ENCODE data around the gene PLAAT4. TPM values are rescaled to one million over a fixed set of nuclear protein-coding genes. Genes with fewer than 3 reads are reported as not detected.

Gene PLAAT4
- total and polyA plus RNA-seq, 2 of the 8 experiments (the other 6 are each of a cell fraction or from before 2014, with no cell fraction given) = 2.8 to 4.1 TPM

Other genes with a start within 250 kb of the PLAAT4 start
- gene SLC22A9, start 167.0 kb upstream of the PLAAT4 start, total RNA-seq (2021; fragmentation: NEBNext Ultra II Directional; extraction: Animal tissue kit (Norgen Biotek cat#: 25700)) = not detected in 2 replicates
- gene SLC22A9, start 167.0 kb upstream of the PLAAT4 start, polyA plus RNA-seq (2011; rRNA removed) = not detected in 2 replicates
- gene PLAAT5, start 45.6 kb upstream of the PLAAT4 start, total RNA-seq (2021; fragmentation: NEBNext Ultra II Directional; extraction: Animal tissue kit (Norgen Biotek cat#: 25700)) = 12.8 and 16.0 TPM in 2 replicates
- 11.4 and 18.7 TPM in 2 replicates for gene PLAAT5, start 45.6 kb upstream of the PLAAT4 start, polyA plus RNA-seq (2011; rRNA removed)
- gene LGALS12, start 30.7 kb upstream of the PLAAT4 start, total RNA-seq (2021; fragmentation: NEBNext Ultra II Directional; extraction: Animal tissue kit (Norgen Biotek cat#: 25700)) = 1.3 and 1.6 TPM in 2 replicates
- gene LGALS12, start 30.7 kb upstream of the PLAAT4 start, polyA plus RNA-seq (2011; rRNA removed) = 2.9 and 3.2 TPM in 2 replicates
- 0.61 TPM in 1 of 2 replicates, not detected in the other for gene PLAAT2, start 26.6 kb downstream of the PLAAT4 start, total RNA-seq (2021; fragmentation: NEBNext Ultra II Directional; extraction: Animal tissue kit (Norgen Biotek cat#: 25700))
- 0.39 and 0.42 TPM in 2 replicates for gene PLAAT2, start 26.6 kb downstream of the PLAAT4 start, polyA plus RNA-seq (2011; rRNA removed)
- gene PLAAT3, start 77.6 kb downstream of the PLAAT4 start, total RNA-seq (2021; fragmentation: NEBNext Ultra II Directional; extraction: Animal tissue kit (Norgen Biotek cat#: 25700)) = 109 and 117 TPM in 2 replicates
- gene PLAAT3, start 77.6 kb downstream of the PLAAT4 start, polyA plus RNA-seq (2011; rRNA removed) = 170 and 190 TPM in 2 replicates
- gene ATL3, start 134.6 kb downstream of the PLAAT4 start, total RNA-seq (2021; fragmentation: NEBNext Ultra II Directional; extraction: Animal tissue kit (Norgen Biotek cat#: 25700)) = 22.2 and 24.5 TPM in 2 replicates
- 6.1 and 7.8 TPM in 2 replicates for gene ATL3, start 134.6 kb downstream of the PLAAT4 start, polyA plus RNA-seq (2011; rRNA removed)
- gene RTN3, start 144.7 kb downstream of the PLAAT4 start, total RNA-seq (2021; fragmentation: NEBNext Ultra II Directional; extraction: Animal tissue kit (Norgen Biotek cat#: 25700)) = 198 and 203 TPM in 2 replicates
- 160 and 162 TPM in 2 replicates for gene RTN3, start 144.7 kb downstream of the PLAAT4 start, polyA plus RNA-seq (2011; rRNA removed)
- gene ZFTA, start 232.0 kb downstream of the PLAAT4 start, total RNA-seq (2021; fragmentation: NEBNext Ultra II Directional; extraction: Animal tissue kit (Norgen Biotek cat#: 25700)) = 33.8 and 34.0 TPM in 2 replicates
- gene ZFTA, start 232.0 kb downstream of the PLAAT4 start, polyA plus RNA-seq (2011; rRNA removed) = 9.5 and 15.4 TPM in 2 replicates

Measured in H1 (cell line).